GM12891 (cell line): ENCODE measurements around the gene CD1D.
"Not testable (repeated sequence)": the region's sequence is repeated elsewhere in the genome, so short reads cannot be mapped to it uniquely, and the experiment has no call there.

Experiments
- PAX5 ChIP-seq: IDR thresholded peaks from 2 replicates; pipeline ENCODE4 v1.6.1; 2011; ENCODE audit warnings: low read length, moderate library complexity, mild to moderate bottlenecking; ENCODE audit not compliant: insufficient read depth, severe bottlenecking
- POLR2A ChIP-seq: IDR thresholded peaks from 2 replicates; pipeline ENCODE4 v1.6.1; 2011; ENCODE audit warnings: low read depth, low read length, control low read depth
- POLR2AphosphoS5 ChIP-seq: IDR thresholded peaks from 2 replicates; pipeline ENCODE4 v1.6.1; 2011; ENCODE audit warnings: low read depth, low read length, control low read depth
- POU2F2 ChIP-seq: IDR thresholded peaks from 2 replicates; pipeline ENCODE4 v1.6.1; 2011; ENCODE audit warnings: low read depth, mild to moderate bottlenecking, control low read depth, low read length, moderate library complexity
- SPI1 ChIP-seq: IDR thresholded peaks from 2 replicates; pipeline ENCODE4 v1.6.1; 2011; ENCODE audit warnings: low read depth, low read length, control low read depth
- TAF1 ChIP-seq: IDR thresholded peaks from 2 replicates; pipeline ENCODE4 v1.6.1; 2011; ENCODE audit warnings: low read depth, low read length, control low read depth

DNA sequence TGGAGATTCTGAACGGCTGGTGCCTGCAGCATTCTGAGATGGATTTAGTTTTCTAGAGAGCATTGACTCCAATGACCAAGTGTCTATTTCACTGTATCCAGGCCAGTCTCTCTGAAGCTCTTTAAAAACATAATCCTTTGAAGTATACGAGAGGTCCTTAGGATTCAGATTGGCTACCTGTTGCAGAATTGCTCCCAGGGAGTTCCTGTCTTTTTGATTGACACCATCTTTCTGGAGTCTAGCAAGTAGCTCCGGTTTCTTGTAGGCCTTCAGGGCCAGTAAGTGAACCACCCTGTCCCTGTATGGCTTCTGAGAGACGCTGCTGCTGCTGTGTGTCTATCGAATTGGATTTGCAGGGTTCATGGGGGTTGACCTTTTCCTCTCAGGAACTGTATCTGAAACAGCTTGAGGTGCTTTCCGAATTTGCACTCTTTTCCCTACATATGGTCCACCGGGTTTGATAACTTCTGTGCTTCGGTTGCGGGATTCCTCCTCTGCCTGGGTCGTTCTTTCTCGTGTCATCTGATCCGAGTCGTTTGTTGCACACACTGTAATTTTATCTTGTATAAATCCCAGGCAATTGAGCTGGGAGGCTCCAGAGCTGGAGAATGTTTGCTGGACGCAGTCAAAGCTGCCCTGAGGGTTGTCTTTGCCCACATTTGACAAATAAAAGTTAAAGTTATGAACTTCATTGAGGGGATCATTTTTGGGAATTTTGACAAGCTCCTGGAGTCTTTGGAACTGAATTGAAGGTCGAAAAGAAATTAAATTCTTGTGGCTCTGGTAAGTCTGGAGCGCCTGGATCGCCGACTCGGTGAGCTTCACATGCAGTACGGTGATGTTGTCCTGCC lies 3.6 kb upstream of the CD1D start:
- TF ChIP-seq POLR2AphosphoS5, POLR2A, TAF1, SPI1, POU2F2, PAX5: not testable (repeated sequence)
